Measurements from ENCODE around the gene KDM4B. TPM values are rescaled to one million over a fixed set of nuclear protein-coding genes. Genes with fewer than 3 reads are reported as not detected.

Gene KDM4B
- polyA plus RNA-seq, 1 of the 3 experiments (the other 2 are of a cell fraction), result 12.2 TPM

- Histone ChIP-seq H3K4me2 (no peak overlapping the region), H3K27me3 (ENCODE audit: insufficient read depth) (no peaks in the 10 kb centered on the region), H4K20me1 (ENCODE audit: insufficient read depth) (peaks cover 59% of the 10 kb centered on the region), H3K4me3 (ENCODE audit: low read depth in 2 of 2, low read length in 1 of 2) (no peak overlapping the region), H3K27ac (ENCODE audit: low read depth in 2 of 2, low read length in 1 of 2) (no peak overlapping the region), H3F3A (replicated peaks; ENCODE audit: insufficient read depth) (peaks cover 4% of the 10 kb centered on the region), H3K79me2 (ENCODE audit: insufficient read depth) (peaks cover 60% of the 10 kb centered on the region), H3K9ac (no peak overlapping the region), H3K36me3 (replicated peaks in 1 of 2; ENCODE audit: control insufficient read depth in 1 of 2, insufficient read depth in 2 of 2, low read length in 1 of 2) (peaks cover 4 to 6% of the 10 kb centered on the region in 2 experiments), H3K9me2 (no peaks in the 10 kb centered on the region), H3K4me1 (ENCODE audit: control insufficient read depth in 1 of 2, insufficient read depth in 2 of 2, low read depth in 1 of 2, low read length in 1 of 2) (peaks cover 0 to 3% of the 10 kb centered on the region in 2 experiments; a peak in 1 of 4 replicates), H2AFZ (ENCODE audit: low read depth) (no peak overlapping the region), H3K9me3 (no peaks in the 10 kb centered on the region)
- DNase-seq, result no peak
- TF ChIP-seq RFX5 (IDR thresholded peaks at IDR 0.05; ENCODE audit: low read length) (no peak), GABPA (IDR thresholded peaks at IDR 0.05; ENCODE audit: low read depth) (no peak), MXI1 (IDR thresholded peaks at IDR 0.05; ENCODE audit: low read depth, low read length) (no peak)
- ChIA-PET POLR2A (no interaction called here), CTCF (interaction anchor here (1.5 kb wide), 1 partner anchor 148 kb away, joined by 3 read pairs; no protein-coding TSS in a partner anchor)
- 100% methylated on average over 4 of the region's 5 CpGs for WGBS (ENCODE audit: low lambda C conversion rate)
Observed at GRCh38 chr19:5021046-5021445, 52.1 kb downstream of the KDM4B start.

GRCh38 chr19:5022066-5022860 is 53.4 kb downstream of the KDM4B start:
- Histone ChIP-seq H3K36me3 (replicated peaks in 1 of 2; ENCODE audit: control insufficient read depth in 1 of 2, insufficient read depth in 2 of 2, low read length in 1 of 2) (peaks cover 0 to 6% of the 10 kb centered on the region in 2 experiments), H3K79me2 (ENCODE audit: insufficient read depth) (peaks cover 68% of the 10 kb centered on the region), H3K9me3 (no peaks in the 10 kb centered on the region), H2AFZ (ENCODE audit: low read depth) (no peak overlapping the region), H4K20me1 (ENCODE audit: insufficient read depth) (peaks cover 60% of the 10 kb centered on the region), H3K9me2 (no peaks in the 10 kb centered on the region), H3K4me3 (ENCODE audit: low read depth in 2 of 2, low read length in 1 of 2) (no peak overlapping the region), H3K9ac (no peak overlapping the region), H3K27me3 (ENCODE audit: insufficient read depth) (no peaks in the 10 kb centered on the region), H3F3A (replicated peaks; ENCODE audit: insufficient read depth) (peaks cover 4% of the 10 kb centered on the region), H3K27ac (ENCODE audit: low read depth in 2 of 2, low read length in 1 of 2) (no peak overlapping the region), H3K4me1 (ENCODE audit: control insufficient read depth in 1 of 2, insufficient read depth in 2 of 2, low read depth in 1 of 2, low read length in 1 of 2) (peaks cover 0 to 3% of the 10 kb centered on the region in 2 experiments; a peak in 1 of 4 replicates), H3K4me2 (no peak overlapping the region)
- TF ChIP-seq RAD21 (IDR thresholded peaks at IDR 0.05; ENCODE audit: low read length) (no peak), IRF3 (IDR thresholded peaks at IDR 0.05; ENCODE audit: low read depth, low read length) (no peak), FOXJ3 (CRISPR knock-in tag; IDR thresholded peaks at IDR 0.05) (no peak), GABPA (IDR thresholded peaks at IDR 0.05; ENCODE audit: low read depth) (no peak), NFIC (IDR thresholded peaks at IDR 0.05; ENCODE audit: borderline replicate concordance) (no peak), RXRA (IDR thresholded peaks at IDR 0.05; ENCODE audit: borderline replicate concordance, low read depth) (no peak), TCF12 (IDR thresholded peaks at IDR 0.05) (no peak), TAF1 (IDR thresholded peaks at IDR 0.05; ENCODE audit: borderline replicate concordance, low read depth, low read length) (no peak), JUND (IDR thresholded peaks at IDR 0.05) (no peak)
- POLR2A ChIA-PET, result interaction anchor here (0.5 kb wide), 1 partner anchor 128 kb away, joined by 3 read pairs; no protein-coding TSS in a partner anchor
- 100% methylated on average over 11 of the region's 16 CpGs for WGBS (ENCODE audit: low lambda C conversion rate)
- no peak for DNase-seq
- CTCF ChIA-PET, result interaction anchor here (1.4 to 1.5 kb wide), 2 partner anchors 9 to 21 kb away, joined by 5 read pairs; no protein-coding TSS in a partner anchor
